H9 (cell line): Measurements from ENCODE around the gene AGO3. TPM values are rescaled to one million over a fixed set of nuclear protein-coding genes. Genes with fewer than 3 reads are reported as not detected.

ENCODE experiments used
- DNase-seq: peaks from one replicate; pipeline ENCODE4 v3.0.0-alpha.2; 2017
- H2AFZ ChIP-seq: one replicate; pipeline ENCODE4 v1.6.1; 2013; ENCODE audit warnings: mild to moderate bottlenecking, low read length, control low read depth, moderate library complexity
- H2AK5ac ChIP-seq: 2 replicates; pipeline ENCODE4 v1.6.1; 2013; ENCODE audit warnings: low read length, control low read depth, mixed read lengths; ENCODE audit not compliant: insufficient read length
- H2BK120ac ChIP-seq: one replicate; pipeline ENCODE4 v1.6.1; 2013; ENCODE audit warnings: low read depth, mild to moderate bottlenecking, low read length, control low read depth, inconsistent platforms; ENCODE audit not compliant: poor library complexity, severe bottlenecking
- H2BK12ac ChIP-seq: 2 replicates; pipeline ENCODE4 v1.6.1; 2013; ENCODE audit warnings: low read length, control low read depth, mixed read lengths, low read depth; ENCODE audit not compliant: insufficient read length
- H2BK15ac ChIP-seq: 2 replicates; pipeline ENCODE4 v1.6.1; 2013; ENCODE audit warnings: low read depth, low read length, control low read depth
- H2BK20ac ChIP-seq: one replicate; pipeline ENCODE4 v1.6.1; 2013; ENCODE audit warnings: low read depth, mild to moderate bottlenecking, low read length, control low read depth, inconsistent platforms; ENCODE audit not compliant: poor library complexity, severe bottlenecking
- H2BK5ac ChIP-seq: 2 replicates; pipeline ENCODE4 v1.6.1; 2013; ENCODE audit warnings: low read length, control low read depth, mixed read lengths; ENCODE audit not compliant: insufficient read length
- H3K14ac ChIP-seq: 2 replicates; pipeline ENCODE4 v1.6.1; 2013; ENCODE audit warnings: low read length, control low read depth; ENCODE audit not compliant: insufficient read depth
- H3K18ac ChIP-seq: 2 replicates; pipeline ENCODE4 v1.6.1; 2013; ENCODE audit warnings: low read depth, mild to moderate bottlenecking, mixed read lengths, low read length, control low read depth; ENCODE audit not compliant: insufficient read length
- H3K23ac ChIP-seq: 2 replicates; pipeline ENCODE4 v1.6.1; 2013; ENCODE audit warnings: low read length, control low read depth, mixed read lengths, low read depth; ENCODE audit not compliant: insufficient read length
- H3K23me2 ChIP-seq: 2 replicates; pipeline ENCODE4 v1.6.1; 2013; ENCODE audit warnings: low read depth, mild to moderate bottlenecking, mixed read lengths, low read length, control low read depth; ENCODE audit not compliant: insufficient read length, poor library complexity, severe bottlenecking
- H3K27ac ChIP-seq: 2 replicates; pipeline ENCODE4 v1.5.1; 2013; ENCODE audit warnings: low read length, control low read depth, mixed read lengths, low read depth; ENCODE audit not compliant: insufficient read length
- H3K27me3 ChIP-seq: 2 replicates; pipeline ENCODE4 v1.6.1; 2013; ENCODE audit warnings: low read length, control low read depth, inconsistent platforms; ENCODE audit not compliant: insufficient read depth
- H3K4ac ChIP-seq: 2 replicates; pipeline ENCODE4 v1.6.1; 2013; ENCODE audit warnings: low read depth, mild to moderate bottlenecking, control low read depth, inconsistent platforms, low read length, moderate library complexity
- H3K4me1 ChIP-seq: 2 replicates; pipeline ENCODE4 v1.6.1; 2013; ENCODE audit warnings: low read length, control low read depth, inconsistent platforms; ENCODE audit not compliant: insufficient read depth
- H3K4me2 ChIP-seq: 2 replicates; pipeline ENCODE4 v1.6.1; 2013; ENCODE audit warnings: low read length, control low read depth, mixed read lengths; ENCODE audit not compliant: insufficient read length, insufficient read depth
- H3K56ac ChIP-seq: 2 replicates; pipeline ENCODE4 v1.6.1; 2013; ENCODE audit warnings: low read depth, mild to moderate bottlenecking, mixed read lengths, low read length, control low read depth; ENCODE audit not compliant: insufficient read length
- H3K79me1 ChIP-seq: 2 replicates; pipeline ENCODE4 v1.6.1; 2013; ENCODE audit warnings: low read depth, mild to moderate bottlenecking, moderate library complexity, low read length, control low read depth, inconsistent platforms; ENCODE audit not compliant: insufficient read depth, poor library complexity, severe bottlenecking
- H3K79me2 ChIP-seq: 2 replicates; pipeline ENCODE4 v1.6.1; 2013; ENCODE audit warnings: low read length, control low read depth, inconsistent platforms; ENCODE audit not compliant: insufficient read depth
- H3K9ac ChIP-seq: 2 replicates; pipeline ENCODE4 v1.6.1; 2013; ENCODE audit warnings: low read length, control low read depth, mixed read lengths; ENCODE audit not compliant: insufficient read length; ENCODE audit errors: extremely low read depth
- H3K9me3 ChIP-seq: one replicate; pipeline ENCODE4 v1.6.1; 2013; ENCODE audit warnings: low read depth, low read length, inconsistent platforms; ENCODE audit not compliant: control insufficient read depth
- H3T11ph ChIP-seq: one replicate; pipeline ENCODE4 v1.6.1; 2013; ENCODE audit warnings: mild to moderate bottlenecking, low read length, control low read depth, inconsistent platforms
- H4K20me1 ChIP-seq: one replicate; pipeline ENCODE4 v1.6.1; 2013; ENCODE audit not compliant: control insufficient read depth, insufficient read length, insufficient read depth
- H4K5ac ChIP-seq: 2 replicates; pipeline ENCODE4 v1.6.1; 2013; ENCODE audit warnings: low read depth, mild to moderate bottlenecking, mixed read lengths, low read length, control low read depth; ENCODE audit not compliant: insufficient read length
- H4K8ac ChIP-seq: replicated peaks from 2 replicates; pipeline ENCODE4 v1.6.1; 2013; ENCODE audit warnings: low read length, control low read depth, mixed read lengths, low read depth; ENCODE audit not compliant: insufficient read length
- H4K91ac ChIP-seq: 2 replicates; pipeline ENCODE4 v1.6.1; 2013; ENCODE audit warnings: low read depth, mild to moderate bottlenecking, moderate library complexity, mixed read lengths, low read length, control low read depth; ENCODE audit not compliant: insufficient read length
- H3K27ac Mint-ChIP-seq, 3 experiments: 2 replicates in 2 of 3; 3 replicates in 1 of 3; pipeline ENCODE4 v1.8.0; 2020 to 2021; ENCODE audit warnings: mixed read lengths in 3 of 3, mild to moderate bottlenecking in 1 of 3, moderate library complexity in 1 of 3
- H3K27me3 Mint-ChIP-seq: 2 replicates; pipeline ENCODE4 v1.8.0; 2021; ENCODE audit warnings: low read depth, mild to moderate bottlenecking, moderate library complexity, mixed read lengths
- H3K36me3 Mint-ChIP-seq, 3 experiments: 2 replicates in 2 of 3; 3 replicates in 1 of 3; pipeline ENCODE4 v1.8.0; 2020 to 2021; ENCODE audit warnings: low read depth in 3 of 3, mixed read lengths in 3 of 3; ENCODE audit not compliant: insufficient read depth in 1 of 3
- H3K4me1 Mint-ChIP-seq, 2 experiments: 2 replicates each; pipeline ENCODE4 v1.8.0; 2020; ENCODE audit warnings: mixed read lengths in 2 of 2
- H3K4me3 Mint-ChIP-seq, 2 experiments: 2 replicates in 1 of 2; 3 replicates in 1 of 2; pipeline ENCODE4 v1.8.0; 2020 to 2021; ENCODE audit warnings: mild to moderate bottlenecking in 2 of 2, mixed read lengths in 2 of 2, moderate library complexity in 1 of 2
- H3K9me3 Mint-ChIP-seq, 2 experiments: 2 replicates in 1 of 2; 3 replicates in 1 of 2; pipeline ENCODE4 v1.8.0; 2020; ENCODE audit warnings: mild to moderate bottlenecking in 2 of 2, mixed read lengths in 2 of 2, moderate library complexity in 1 of 2
- WGBS: extraction: QIAGEN DNeasy Blood & Tissue Kit; methylation state at CpG from one replicate; pipeline ENCODE4 v1.1.7; 2013; ENCODE audit warnings: missing lambda C conversion rate, low lambda C conversion rate, mixed read lengths; ENCODE audit not compliant: insufficient read length; ENCODE audit errors: extremely low coverage; 5-methylcytosine and 5-hydroxymethylcytosine counted together
- total RNA-seq: library from RNA; stranded (reverse); gene quantifications from 2 replicates; pipeline ENCODE4 v1.2.1, GENCODE V29; 2021
- TF ChIP-seq, protein P1 (sequence below): fragments of 200-600 bp; sonication (generic); conservative IDR thresholded peaks from 3 replicates; pipeline ENCODE4 v1.8.0; 2021; ENCODE audit warnings: antibody characterized with exemption, mild to moderate bottlenecking

AGO3 gene
- total RNA-seq, 1 experiment from 2014 or later: 27.0 TPM

DNA sequence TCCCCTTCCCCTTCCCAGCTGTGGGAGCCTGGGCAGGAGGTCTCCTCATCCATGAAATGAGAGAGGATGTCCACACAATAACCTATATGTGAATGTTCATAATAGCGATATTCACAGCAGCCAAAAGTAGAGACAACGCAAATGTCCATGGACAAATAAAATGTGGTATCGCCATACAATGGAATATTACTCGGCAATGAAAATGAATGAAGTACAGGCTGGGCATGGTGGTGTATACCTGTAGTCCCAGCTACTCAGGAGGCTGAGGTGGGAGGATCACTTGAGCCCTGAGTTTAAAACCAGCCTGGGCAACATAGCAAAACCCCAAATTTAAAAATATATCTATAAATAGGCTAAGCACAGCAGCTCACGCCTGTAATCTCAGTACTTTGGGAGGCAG lies 170.6 kb downstream of the AGO3 start:
- H3K56ac ChIP-seq: no peak overlapping the region
- DNase-seq: no peak
- TF ChIP-seq, protein P1, sequence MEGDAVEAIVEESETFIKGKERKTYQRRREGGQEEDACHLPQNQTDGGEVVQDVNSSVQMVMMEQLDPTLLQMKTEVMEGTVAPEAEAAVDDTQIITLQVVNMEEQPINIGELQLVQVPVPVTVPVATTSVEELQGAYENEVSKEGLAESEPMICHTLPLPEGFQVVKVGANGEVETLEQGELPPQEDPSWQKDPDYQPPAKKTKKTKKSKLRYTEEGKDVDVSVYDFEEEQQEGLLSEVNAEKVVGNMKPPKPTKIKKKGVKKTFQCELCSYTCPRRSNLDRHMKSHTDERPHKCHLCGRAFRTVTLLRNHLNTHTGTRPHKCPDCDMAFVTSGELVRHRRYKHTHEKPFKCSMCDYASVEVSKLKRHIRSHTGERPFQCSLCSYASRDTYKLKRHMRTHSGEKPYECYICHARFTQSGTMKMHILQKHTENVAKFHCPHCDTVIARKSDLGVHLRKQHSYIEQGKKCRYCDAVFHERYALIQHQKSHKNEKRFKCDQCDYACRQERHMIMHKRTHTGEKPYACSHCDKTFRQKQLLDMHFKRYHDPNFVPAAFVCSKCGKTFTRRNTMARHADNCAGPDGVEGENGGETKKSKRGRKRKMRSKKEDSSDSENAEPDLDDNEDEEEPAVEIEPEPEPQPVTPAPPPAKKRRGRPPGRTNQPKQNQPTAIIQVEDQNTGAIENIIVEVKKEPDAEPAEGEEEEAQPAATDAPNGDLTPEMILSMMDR: no peak
- H2AFZ ChIP-seq: no peak overlapping the region
- no peak overlapping the region for H2BK20ac ChIP-seq
- H3K4me2 ChIP-seq: no peak overlapping the region
- H2BK120ac ChIP-seq: no peak overlapping the region
- no peaks in the 10 kb centered on the region for H3K79me1 ChIP-seq
- Mint-ChIP-seq H3K4me3 (no peak overlapping the region), H3K4me1 (peaks cover 15 to 17% of the 10 kb centered on the region in 2 experiments), H3K9me3 (no peaks in the 10 kb centered on the region), H3K27me3 (no peaks in the 10 kb centered on the region), H3K27ac (no peak overlapping the region), H3K36me3 (no peaks in the 10 kb centered on the region; a peak in 1 of 7 replicates)
- H2BK5ac ChIP-seq: no peak overlapping the region
- H3K4ac ChIP-seq: no peak overlapping the region
- no peak overlapping the region for H3K18ac ChIP-seq
- H3K14ac ChIP-seq: no peak overlapping the region; the same call in 1 of the 2 replicates
- H4K8ac ChIP-seq: no peak overlapping the region
- no peaks in the 10 kb centered on the region for H3K79me2 ChIP-seq
- H2BK12ac ChIP-seq: no peak overlapping the region
- H3K9me3 ChIP-seq: no peaks in the 10 kb centered on the region
- H3K27me3 ChIP-seq: no peaks in the 10 kb centered on the region
- no peak overlapping the region for H2BK15ac ChIP-seq
- WGBS: no CpG with 5 or more reads among the region's 5 CpGs
- H3K4me1 ChIP-seq: no peaks in the 10 kb centered on the region
- H2AK5ac ChIP-seq: no peak overlapping the region
- no peak overlapping the region for H3T11ph ChIP-seq
- H4K91ac ChIP-seq: no peak overlapping the region
- H3K27ac ChIP-seq: no peak overlapping the region
- no peak overlapping the region for H3K9ac ChIP-seq
- no peaks in the 10 kb centered on the region for H3K23me2 ChIP-seq
- H3K23ac ChIP-seq: no peak overlapping the region
- no peaks in the 10 kb centered on the region for H4K20me1 ChIP-seq
- no peak overlapping the region for H4K5ac ChIP-seq
